Ureter (tissue), 1 donor: ENCODE data around the gene NFATC1. TPM values are rescaled to one million over a fixed set of nuclear protein-coding genes. Genes with fewer than 3 reads are reported as not detected.

Experiments used
- DNase-seq: peaks from one replicate; pipeline ENCODE4 v3.0.0-alpha.2; 2020; ENCODE audit warnings: low spot score
- total RNA-seq: library from RNA; stranded (reverse); gene quantifications from one replicate; pipeline ENCODE4 v1.2.4, GENCODE V29; 2023
- donor health status: DM: yes; HTN: yes; CAD: no.

Gene NFATC1
- total RNA-seq, result 13.8 TPM

- no peak for DNase-seq
Measured at GRCh38 chr18:79395761-79396404, at the start of gene NFATC1. Gene NFATC1, plus strand, starts transcription at chr18:79395930. Its CDS starts 295 bp downstream, at chr18:79396225.

- no peak for DNase-seq
Measured at GRCh38 chr18:79345981-79346380, 49.7 kb upstream of the NFATC1 start.

- no peak for DNase-seq
Measured at GRCh38 chr18:79348066-79348465, 47.7 kb upstream of the NFATC1 start.

GRCh38 chr18:79352432-79352831 lies 43.3 kb upstream of the NFATC1 start:
- no peak for DNase-seq

- DNase-seq, result no peak
Measured at GRCh38 chr18:79353267-79353666, 42.5 kb upstream of the NFATC1 start.

GRCh38 chr18:79354350-79354749 lies 41.4 kb upstream of the NFATC1 start:
- no peak for DNase-seq

GRCh38 chr18:79355433-79356335 lies 40.0 kb upstream of the NFATC1 start:
- peak; percentile 19 for DNase-seq

- DNase-seq, result no peak
Measured at GRCh38 chr18:79356435-79356834, 39.3 kb upstream of the NFATC1 start.

GRCh38 chr18:79360933-79361332 lies 34.8 kb upstream of the NFATC1 start:
- DNase-seq, result no peak

GRCh38 chr18:79361766-79362522 lies 33.8 kb upstream of the NFATC1 start:
- no peak for DNase-seq

- no peak for DNase-seq
Measured at GRCh38 chr18:79365701-79366100, 30.0 kb upstream of the NFATC1 start.

GRCh38 chr18:79366177-79367094 lies 29.3 kb upstream of the NFATC1 start:
- DNase-seq, result no peak

GRCh38 chr18:79367480-79367879 lies 28.2 kb upstream of the NFATC1 start:
- no peak for DNase-seq

- peak; percentile 28 for DNase-seq
Measured at GRCh38 chr18:79367989-79368388, 27.7 kb upstream of the NFATC1 start.

GRCh38 chr18:79368681-79369080 lies 27.0 kb upstream of the NFATC1 start:
- no peak for DNase-seq

- DNase-seq, result no peak
Measured at GRCh38 chr18:79371561-79372121, 24.1 kb upstream of the NFATC1 start.

GRCh38 chr18:79372461-79372860 lies 23.3 kb upstream of the NFATC1 start:
- no peak for DNase-seq

- no peak for DNase-seq
Measured at GRCh38 chr18:79372991-79373390, 22.7 kb upstream of the NFATC1 start.

- DNase-seq, result no peak
Measured at GRCh38 chr18:79373736-79374135, 22.0 kb upstream of the NFATC1 start.

- no peak for DNase-seq
Measured at GRCh38 chr18:79374408-79375171, 21.1 kb upstream of the NFATC1 start.
